ENCODE data around the gene ARFGAP3. TPM values are rescaled to one million over a fixed set of nuclear protein-coding genes. Genes with fewer than 3 reads are reported as not detected.

Gene ARFGAP3
- total RNA-seq, 1 experiment from 2014 or later: 30.0 TPM

GRCh38 chr22:42904050-42904449, 47.0 kb upstream of the ARFGAP3 start:
- DNase-seq (ENCODE audit: low spot score): no peak
- CTCF ChIA-PET: no interaction called here
- POLR2A ChIA-PET (ENCODE audit: low non-redundant PET): no interaction called here
- no peaks in the 10 kb centered on the region for H3K36me3 ChIP-seq (ENCODE audit: insufficient read depth, low read length, poor library complexity, severe bottlenecking)
- no peak for TF ChIP-seq EZH2 (IDR thresholded peaks at IDR 0.05; ENCODE audit: borderline replicate concordance, low read depth, low read length, poor library complexity, severe bottlenecking)
- TF ChIP-seq, protein P1, sequence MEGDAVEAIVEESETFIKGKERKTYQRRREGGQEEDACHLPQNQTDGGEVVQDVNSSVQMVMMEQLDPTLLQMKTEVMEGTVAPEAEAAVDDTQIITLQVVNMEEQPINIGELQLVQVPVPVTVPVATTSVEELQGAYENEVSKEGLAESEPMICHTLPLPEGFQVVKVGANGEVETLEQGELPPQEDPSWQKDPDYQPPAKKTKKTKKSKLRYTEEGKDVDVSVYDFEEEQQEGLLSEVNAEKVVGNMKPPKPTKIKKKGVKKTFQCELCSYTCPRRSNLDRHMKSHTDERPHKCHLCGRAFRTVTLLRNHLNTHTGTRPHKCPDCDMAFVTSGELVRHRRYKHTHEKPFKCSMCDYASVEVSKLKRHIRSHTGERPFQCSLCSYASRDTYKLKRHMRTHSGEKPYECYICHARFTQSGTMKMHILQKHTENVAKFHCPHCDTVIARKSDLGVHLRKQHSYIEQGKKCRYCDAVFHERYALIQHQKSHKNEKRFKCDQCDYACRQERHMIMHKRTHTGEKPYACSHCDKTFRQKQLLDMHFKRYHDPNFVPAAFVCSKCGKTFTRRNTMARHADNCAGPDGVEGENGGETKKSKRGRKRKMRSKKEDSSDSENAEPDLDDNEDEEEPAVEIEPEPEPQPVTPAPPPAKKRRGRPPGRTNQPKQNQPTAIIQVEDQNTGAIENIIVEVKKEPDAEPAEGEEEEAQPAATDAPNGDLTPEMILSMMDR (conservative IDR thresholded peaks at IDR 0.05; ENCODE audit: low read depth, low read length): no peak
- no peak overlapping the region for H3K27ac ChIP-seq (ENCODE audit: low read depth, low read length, poor library complexity, severe bottlenecking)
- H3K9me3 ChIP-seq (ENCODE audit: low read depth, low read length, poor library complexity, severe bottlenecking): no peaks in the 10 kb centered on the region
- H3K4me3 ChIP-seq (ENCODE audit: low read depth, low read length, poor library complexity, severe bottlenecking): no peak overlapping the region
- no peaks in the 10 kb centered on the region for H3K4me1 ChIP-seq (ENCODE audit: insufficient read depth, low read length, poor library complexity, severe bottlenecking)
- intact Hi-C loops (cut with micrococcal nuclease; ENCODE audit: unreplicated experiment): no loop called here
- no TSS peak for BruUV-seq (replicated peaks)
- no peaks in the 10 kb centered on the region for H3K27me3 ChIP-seq (replicated peaks; ENCODE audit: insufficient read depth, low read depth, low read length, poor library complexity)

- no peaks in the 10 kb centered on the region for H3K36me3 ChIP-seq (ENCODE audit: insufficient read depth, low read length, poor library complexity, severe bottlenecking)
- ChIA-PET CTCF (no interaction called here), POLR2A (ENCODE audit: low non-redundant PET) (no interaction called here)
- no peaks in the 10 kb centered on the region for H3K27me3 ChIP-seq (replicated peaks; ENCODE audit: insufficient read depth, low read depth, low read length, poor library complexity)
- intact Hi-C loops (cut with micrococcal nuclease; ENCODE audit: unreplicated experiment): no loop called here
- H3K27ac ChIP-seq (ENCODE audit: low read depth, low read length, poor library complexity, severe bottlenecking): no peak overlapping the region
- H3K4me3 ChIP-seq (ENCODE audit: low read depth, low read length, poor library complexity, severe bottlenecking): no peak overlapping the region
- no peak for DNase-seq (ENCODE audit: low spot score)
- TF ChIP-seq EZH2 (IDR thresholded peaks at IDR 0.05; ENCODE audit: borderline replicate concordance, low read depth, low read length, poor library complexity, severe bottlenecking): no peak
- TF ChIP-seq, protein P1 (conservative IDR thresholded peaks at IDR 0.05; ENCODE audit: low read depth, low read length): no peak
- no TSS peak for BruUV-seq (replicated peaks)
- H3K4me1 ChIP-seq (ENCODE audit: insufficient read depth, low read length, poor library complexity, severe bottlenecking): no peaks in the 10 kb centered on the region
- no peaks in the 10 kb centered on the region for H3K9me3 ChIP-seq (ENCODE audit: low read depth, low read length, poor library complexity, severe bottlenecking)
These were observed 45.9 kb upstream of the ARFGAP3 start for GRCh38 chr22:42902875-42903510.

GRCh38 chr22:42901790-42902508, 44.9 kb upstream of the ARFGAP3 start:
- Histone ChIP-seq H3K9me3 (ENCODE audit: low read depth, low read length, poor library complexity, severe bottlenecking) (no peaks in the 10 kb centered on the region), H3K27me3 (replicated peaks; ENCODE audit: insufficient read depth, low read depth, low read length, poor library complexity) (no peaks in the 10 kb centered on the region), H3K4me3 (ENCODE audit: low read depth, low read length, poor library complexity, severe bottlenecking) (no peak overlapping the region), H3K4me1 (ENCODE audit: insufficient read depth, low read length, poor library complexity, severe bottlenecking) (no peaks in the 10 kb centered on the region), H3K27ac (ENCODE audit: low read depth, low read length, poor library complexity, severe bottlenecking) (no peak overlapping the region), H3K36me3 (ENCODE audit: insufficient read depth, low read length, poor library complexity, severe bottlenecking) (no peaks in the 10 kb centered on the region)
- BruUV-seq (replicated peaks): no TSS peak
- ChIA-PET POLR2A (ENCODE audit: low non-redundant PET) (no interaction called here), CTCF (interaction anchor here (1.0 to 1.6 kb wide), 2 partner anchors 8 to 20 kb away, joined by 3 read pairs; no protein-coding TSS in a partner anchor)
- intact Hi-C loops (cut with micrococcal nuclease; ENCODE audit: unreplicated experiment): no loop called here
- no peak for TF ChIP-seq EZH2 (IDR thresholded peaks at IDR 0.05; ENCODE audit: borderline replicate concordance, low read depth, low read length, poor library complexity, severe bottlenecking)
- TF ChIP-seq, protein P1 (conservative IDR thresholded peaks at IDR 0.05; ENCODE audit: low read depth, low read length): peak; percentile 45
- DNase-seq (ENCODE audit: low spot score): peak; percentile 28
